GM18951 (cell line): ENCODE data around the gene UBE2E1.

Experiments
- POLR2A ChIP-seq: IDR thresholded peaks from 4 replicates; pipeline ENCODE4 v1.6.1; 2011; ENCODE audit warnings: mild to moderate bottlenecking; ENCODE audit not compliant: insufficient read length, insufficient read depth; ENCODE audit errors: extremely low read depth
- in situ Hi-C: fragments of 300-500 bp; cut with MboI; formaldehyde crosslinking; loops from one replicate; pipeline ENCODE4 v1.12.0; 2022; ENCODE audit warnings: low sequenced_read_pairs, mixed read lengths, inconsistent platforms; ENCODE audit not compliant: unreplicated experiment

UBE2E1 gene

GRCh38 chr3:23805633-23806533 is at the start of gene UBE2E1:
Gene UBE2E1 (plus strand): TSS chr3:23805955. CDS start chr3:23807270, 1,315 bp downstream.
- in situ Hi-C loops: no loop called here
- TF ChIP-seq POLR2A: peak; percentile 69

GRCh38 chr3:23756206-23756840 is 49.4 kb upstream of the UBE2E1 start:
- TF ChIP-seq POLR2A: no peak
- in situ Hi-C loops: no loop called here

- TF ChIP-seq POLR2A: no peak
- in situ Hi-C loops: no loop called here
Observed at GRCh38 chr3:23758253-23758838, 47.4 kb upstream of the UBE2E1 start.

- TF ChIP-seq POLR2A: no peak
- in situ Hi-C loops: no loop called here
Observed at GRCh38 chr3:23760325-23760724, 45.4 kb upstream of the UBE2E1 start.

- in situ Hi-C loops: no loop called here
- TF ChIP-seq POLR2A: no peak
Observed at GRCh38 chr3:23760871-23761373, 44.8 kb upstream of the UBE2E1 start.

GRCh38 chr3:23761440-23761896 is 44.3 kb upstream of the UBE2E1 start:
- in situ Hi-C loops: no loop called here
- TF ChIP-seq POLR2A: no peak

GRCh38 chr3:23762214-23762613 is 43.5 kb upstream of the UBE2E1 start:
- TF ChIP-seq POLR2A: no peak
- in situ Hi-C loops: no loop called here

- TF ChIP-seq POLR2A: no peak
- in situ Hi-C loops: no loop called here
Observed at GRCh38 chr3:23762759-23763477, 42.8 kb upstream of the UBE2E1 start.

GRCh38 chr3:23764407-23764806 is 41.3 kb upstream of the UBE2E1 start:
- in situ Hi-C loops: no loop called here
- TF ChIP-seq POLR2A: no peak

GRCh38 chr3:23767546-23767945 is 38.2 kb upstream of the UBE2E1 start:
- TF ChIP-seq POLR2A: no peak
- in situ Hi-C loops: no loop called here

- in situ Hi-C loops: no loop called here
- TF ChIP-seq POLR2A: no peak
Observed at GRCh38 chr3:23775254-23775909, 30.4 kb upstream of the UBE2E1 start.

GRCh38 chr3:23776352-23776891 is 29.3 kb upstream of the UBE2E1 start:
- no peak for TF ChIP-seq POLR2A
- in situ Hi-C loops: no loop called here
